GM12801 (cell line): ENCODE data around the gene IFT22.

Experiments
- CTCF ChIP-seq: IDR thresholded peaks from one replicate; pipeline ENCODE4 v1.5.1; 2011; ENCODE audit warnings: control low read depth; ENCODE audit not compliant: insufficient read length; ENCODE audit errors: extremely low read depth

The IFT22 gene

GRCh38 chr7:101332026-101332425 lies 10.4 kb upstream of the IFT22 start:
- no peak for TF ChIP-seq CTCF

- no peak for TF ChIP-seq CTCF
Measured at GRCh38 chr7:101330011-101330484, 8.4 kb upstream of the IFT22 start.

GRCh38 chr7:101328159-101328558 lies 6.5 kb upstream of the IFT22 start:
- no peak for TF ChIP-seq CTCF

GRCh38 chr7:101319401-101319800 lies 2.2 kb downstream of the IFT22 start:
- TF ChIP-seq CTCF: no peak

GRCh38 chr7:101315336-101315735 lies 6.3 kb downstream of the IFT22 start:
- no peak for TF ChIP-seq CTCF

GRCh38 chr7:101308245-101309085 lies 13.1 kb downstream of the IFT22 start:
- TF ChIP-seq CTCF: no peak

GRCh38 chr7:101306307-101306706 lies 15.3 kb downstream of the IFT22 start:
- no peak for TF ChIP-seq CTCF
